Measurements from ENCODE around the gene KCTD10.
"Not testable (repeated sequence)": the region's sequence is repeated elsewhere in the genome, so short reads cannot be mapped to it uniquely, and the experiment has no call there.

The KCTD10 gene

DNA sequence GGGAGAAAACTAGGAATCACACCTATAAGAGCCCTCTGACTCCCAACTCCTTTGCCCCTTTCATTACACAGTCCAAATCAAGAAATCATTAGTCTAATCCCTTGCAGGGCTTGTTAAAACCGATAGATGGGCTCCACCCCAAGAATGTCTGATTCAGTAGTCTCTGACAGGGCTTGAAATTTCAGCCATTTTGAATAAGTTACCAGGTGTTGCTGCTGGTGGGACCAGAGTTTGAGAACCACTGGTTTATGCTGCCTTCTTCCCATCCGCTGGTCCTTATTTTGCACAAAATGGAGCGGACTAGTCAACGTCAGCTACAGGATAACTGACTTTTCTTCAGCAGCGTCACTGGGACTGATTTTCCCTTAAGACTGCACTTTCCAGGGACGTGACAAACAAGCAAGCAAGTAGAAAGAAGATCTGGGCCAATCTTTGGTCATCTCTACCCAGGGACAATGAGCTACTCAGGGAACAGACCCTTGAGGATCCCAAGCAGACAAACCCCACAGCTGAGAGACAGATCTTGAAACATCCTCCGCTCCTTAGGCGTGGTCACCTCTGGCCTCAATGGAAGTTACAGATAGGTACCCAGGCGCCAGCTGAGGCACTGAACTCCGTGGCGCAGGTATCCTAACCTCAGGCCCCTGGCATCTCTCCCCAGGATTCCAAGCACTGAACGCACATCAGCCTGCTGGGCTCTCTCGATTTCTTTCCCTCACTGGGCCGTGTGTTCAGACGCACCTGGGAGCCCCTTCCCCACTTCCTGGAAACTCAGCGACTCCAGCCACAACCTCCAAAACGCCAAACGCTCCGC, 900 bp downstream of the KCTD10 start:
- peak overlapping the region; percentile 90 for H3K4me3 ChIP-seq (replicated peaks; ENCODE audit: low read depth, low read length)
- TF ChIP-seq, protein P1, sequence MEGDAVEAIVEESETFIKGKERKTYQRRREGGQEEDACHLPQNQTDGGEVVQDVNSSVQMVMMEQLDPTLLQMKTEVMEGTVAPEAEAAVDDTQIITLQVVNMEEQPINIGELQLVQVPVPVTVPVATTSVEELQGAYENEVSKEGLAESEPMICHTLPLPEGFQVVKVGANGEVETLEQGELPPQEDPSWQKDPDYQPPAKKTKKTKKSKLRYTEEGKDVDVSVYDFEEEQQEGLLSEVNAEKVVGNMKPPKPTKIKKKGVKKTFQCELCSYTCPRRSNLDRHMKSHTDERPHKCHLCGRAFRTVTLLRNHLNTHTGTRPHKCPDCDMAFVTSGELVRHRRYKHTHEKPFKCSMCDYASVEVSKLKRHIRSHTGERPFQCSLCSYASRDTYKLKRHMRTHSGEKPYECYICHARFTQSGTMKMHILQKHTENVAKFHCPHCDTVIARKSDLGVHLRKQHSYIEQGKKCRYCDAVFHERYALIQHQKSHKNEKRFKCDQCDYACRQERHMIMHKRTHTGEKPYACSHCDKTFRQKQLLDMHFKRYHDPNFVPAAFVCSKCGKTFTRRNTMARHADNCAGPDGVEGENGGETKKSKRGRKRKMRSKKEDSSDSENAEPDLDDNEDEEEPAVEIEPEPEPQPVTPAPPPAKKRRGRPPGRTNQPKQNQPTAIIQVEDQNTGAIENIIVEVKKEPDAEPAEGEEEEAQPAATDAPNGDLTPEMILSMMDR (IDR thresholded peaks at IDR 0.05; ENCODE audit: low read depth, low read length, missing control alignments): no peak
- no peak for DNase-seq (ENCODE audit: extremely low read depth, low read depth)

DNA sequence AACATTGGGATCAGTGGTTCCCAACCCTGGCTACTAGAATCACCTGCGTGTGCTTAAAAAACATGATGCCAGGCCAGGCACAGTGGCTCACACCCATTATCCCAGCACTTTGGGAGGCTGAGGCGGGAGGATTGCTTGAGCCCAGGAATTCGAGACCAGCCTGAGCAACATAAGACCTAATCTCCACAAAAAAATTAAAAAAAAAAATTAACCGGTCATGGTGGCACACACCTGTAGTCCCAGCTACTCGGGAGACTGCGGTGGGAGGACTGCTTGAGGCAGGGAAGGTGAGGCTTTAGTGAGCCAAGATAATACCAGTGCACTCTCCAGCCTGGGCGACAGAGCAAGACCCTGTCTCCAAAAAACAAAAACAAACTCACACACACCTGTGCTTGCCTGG, 2.0 kb downstream of the KCTD10 start:
- DNase-seq (ENCODE audit: extremely low read depth, low read depth): no peak
- peak overlapping the region; percentile 90 for H3K4me3 ChIP-seq (replicated peaks; ENCODE audit: low read depth, low read length)
- TF ChIP-seq, protein P1 (IDR thresholded peaks at IDR 0.05; ENCODE audit: low read depth, low read length, missing control alignments): no peak

DNA sequence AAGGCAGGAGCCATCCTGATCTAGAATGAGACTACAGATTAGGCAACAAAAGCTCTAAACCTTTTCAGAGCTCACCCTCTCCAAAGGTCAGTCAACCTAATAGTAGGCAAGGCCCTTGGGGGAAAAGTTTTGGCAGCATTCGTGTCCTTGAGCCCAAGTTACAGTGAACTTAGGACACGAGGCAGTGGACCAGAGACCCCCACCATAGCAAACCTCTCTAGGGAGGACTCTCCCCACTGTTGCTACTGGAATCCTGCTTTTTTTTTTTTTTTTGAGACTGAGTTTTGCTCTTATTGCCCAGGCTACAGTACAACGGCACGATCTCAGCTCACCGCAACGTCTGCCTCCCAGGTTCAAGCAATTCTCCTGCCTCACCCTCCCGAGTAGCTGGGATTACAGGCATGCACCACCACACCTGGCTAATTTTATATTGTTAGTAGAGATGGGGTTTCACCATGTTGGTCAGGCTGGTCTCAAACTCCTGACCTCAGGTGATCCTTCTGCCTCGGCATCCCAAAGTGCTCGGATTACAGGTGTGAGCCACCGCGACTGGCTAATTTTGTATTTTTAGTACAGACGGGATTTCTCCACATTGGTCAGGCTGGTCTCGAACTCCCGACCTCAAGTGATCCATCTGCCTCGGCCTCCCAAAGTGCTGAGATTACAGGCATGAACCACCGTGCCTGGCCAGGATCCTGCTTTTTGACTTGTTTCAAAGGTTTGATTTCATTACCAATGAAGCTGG, 3.4 kb downstream of the KCTD10 start:
- not testable (repeated sequence) for H3K4me3 ChIP-seq (replicated peaks; ENCODE audit: low read depth, low read length); DNase-seq (ENCODE audit: extremely low read depth, low read depth)

DNA sequence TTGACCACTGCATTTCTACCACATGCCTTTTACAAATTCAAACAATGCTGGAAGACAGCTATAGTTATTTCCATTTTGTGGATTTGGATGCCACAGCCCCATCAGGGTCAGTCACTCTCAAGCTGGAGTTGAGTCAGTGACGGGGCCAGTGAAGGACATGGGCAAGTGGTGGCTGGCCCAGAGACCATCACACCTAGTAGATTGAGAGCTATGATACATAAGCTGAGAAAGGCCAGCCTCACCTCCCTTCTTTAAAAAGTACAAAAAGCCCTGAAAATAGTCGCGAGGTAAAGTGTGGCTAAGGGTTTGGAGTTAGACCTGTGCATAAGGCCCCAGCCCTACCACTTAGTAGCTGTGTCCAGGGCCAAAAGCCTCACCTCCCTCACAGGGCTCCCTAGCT, 4.1 kb downstream of the KCTD10 start:
- no peak overlapping the region for H3K4me3 ChIP-seq (replicated peaks; ENCODE audit: low read depth, low read length)
- DNase-seq (ENCODE audit: extremely low read depth, low read depth): no peak
- TF ChIP-seq, protein P1 (IDR thresholded peaks at IDR 0.05; ENCODE audit: low read depth, low read length, missing control alignments): no peak

GRCh38 chr12:109469517-109469916, 7.6 kb downstream of the KCTD10 start:
- H3K4me3 ChIP-seq (replicated peaks; ENCODE audit: low read depth, low read length): peak overlapping the region; percentile 6; the same call in 1 of the 2 replicates
- TF ChIP-seq, protein P1 (IDR thresholded peaks at IDR 0.05; ENCODE audit: low read depth, low read length, missing control alignments): no peak
- peak; percentile 95 for DNase-seq (ENCODE audit: extremely low read depth, low read depth)

- TF ChIP-seq, protein P1 (IDR thresholded peaks at IDR 0.05; ENCODE audit: low read depth, low read length, missing control alignments): no peak
- DNase-seq (ENCODE audit: extremely low read depth, low read depth): no peak
- no peak overlapping the region for H3K4me3 ChIP-seq (replicated peaks; ENCODE audit: low read depth, low read length)
Measured at GRCh38 chr12:109467978-109468676, 9.0 kb downstream of the KCTD10 start.

DNA sequence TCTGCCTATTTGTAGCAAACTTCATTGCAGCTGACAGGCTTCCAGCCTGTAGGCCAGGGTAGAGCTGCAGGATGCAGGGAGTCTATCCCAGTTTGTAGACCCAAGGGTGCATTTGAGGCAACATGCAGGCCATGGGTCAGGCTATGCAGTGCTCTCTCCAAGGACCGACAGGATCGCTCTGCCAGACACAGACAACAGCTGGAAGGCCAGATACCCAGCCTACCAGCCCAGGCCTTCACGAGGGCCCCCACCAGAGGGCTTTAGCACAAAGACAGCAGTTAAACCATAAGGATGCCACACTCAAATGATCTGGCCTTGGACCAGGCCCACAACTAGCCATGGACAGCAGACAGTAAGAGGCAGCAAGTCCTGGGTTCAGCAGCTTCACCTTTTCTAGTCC, 10.3 kb downstream of the KCTD10 start:
- TF ChIP-seq, protein P1 (IDR thresholded peaks at IDR 0.05; ENCODE audit: low read depth, low read length, missing control alignments): no peak

More for the DNA sequence above, 10.3 kb downstream of the KCTD10 start:
- H3K4me3 ChIP-seq (replicated peaks; ENCODE audit: low read depth, low read length): no peak overlapping the region
- DNase-seq (ENCODE audit: extremely low read depth, low read depth): no peak

Data from HFF-Myc (cell line).